Epidermal melanocyte (primary cell): Measurements from ENCODE around the gene MESD.
A peak's percentile ranks its signal among the peaks of the same experiment; 100 is the strongest.

Experiments used
- DNase-seq: peaks from one replicate; pipeline ENCODE4 v3.0.0; 2011; ENCODE audit warnings: low spot score; ENCODE audit not compliant: insufficient read length

Gene MESD

GRCh38 chr15:80992006-80992405, 2.4 kb upstream of the MESD start:
- DNase-seq = no peak

GRCh38 chr15:80991421-80991820, 1.8 kb upstream of the MESD start:
- peak; percentile 53 for DNase-seq

DNA sequence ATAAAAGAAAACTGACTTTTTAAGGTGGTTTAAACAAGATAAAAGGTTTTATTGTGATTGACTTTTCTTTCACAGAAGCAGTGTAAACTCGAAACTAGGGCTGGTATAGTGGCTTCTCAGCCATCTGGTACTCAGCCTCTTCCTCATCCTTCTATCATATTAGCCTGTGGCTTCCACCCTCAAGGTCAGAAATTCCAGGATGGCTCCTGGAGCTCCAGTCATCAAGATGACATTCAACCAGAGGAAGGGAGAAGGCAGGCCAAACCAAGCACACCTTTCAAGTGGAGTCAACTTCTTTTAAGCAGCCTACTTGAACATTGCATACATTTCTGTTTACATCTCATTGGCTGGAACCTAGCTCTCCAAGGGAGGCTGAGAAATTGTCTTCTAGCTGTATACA, 1.3 kb upstream of the MESD start:
- no peak for DNase-seq

DNA sequence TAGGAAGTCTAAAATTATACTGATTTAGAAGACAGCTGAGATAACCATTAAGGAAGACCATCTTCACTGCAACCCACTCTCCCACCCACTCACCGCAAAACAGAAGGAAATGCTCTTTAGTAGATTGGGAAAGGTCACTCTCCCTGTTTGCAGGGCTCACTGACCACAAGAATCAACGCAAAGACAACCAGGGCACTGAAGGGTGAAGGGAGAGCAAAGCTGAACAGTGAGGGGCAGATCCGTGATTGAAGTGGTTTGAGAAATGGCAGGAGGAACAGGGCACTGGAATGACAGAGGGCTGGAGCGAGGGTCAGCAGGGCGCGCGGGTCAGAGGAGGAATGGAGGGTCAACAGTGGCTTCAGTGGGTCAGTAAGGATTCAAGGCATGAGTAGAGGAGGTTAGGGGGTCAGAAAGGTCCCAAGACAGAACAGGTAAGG, 520 bp downstream of the MESD start:
- no peak for DNase-seq

- no peak for DNase-seq
Observed at GRCh38 chr15:80988148-80988796, 1.3 kb downstream of the MESD start.

DNA sequence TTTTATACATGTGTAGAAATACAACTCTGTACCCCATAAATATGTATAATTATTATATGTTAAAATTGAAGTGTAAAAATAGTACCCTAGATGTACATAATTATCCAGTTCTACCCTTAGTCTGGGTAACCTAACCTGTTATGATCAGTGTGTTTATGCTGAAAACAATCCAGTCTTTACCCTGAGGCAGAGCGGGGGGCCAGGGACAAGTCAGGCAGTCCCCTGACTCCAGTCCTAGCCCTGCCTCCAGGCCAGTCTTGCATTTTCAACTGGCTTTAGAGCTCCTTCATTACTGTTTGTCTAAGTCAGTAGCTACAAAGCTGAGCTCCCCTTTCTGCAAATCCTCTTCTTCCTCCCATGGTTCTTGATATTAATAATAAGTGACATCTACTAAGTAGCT, 3.1 kb downstream of the MESD start:
- no peak for DNase-seq

DNA sequence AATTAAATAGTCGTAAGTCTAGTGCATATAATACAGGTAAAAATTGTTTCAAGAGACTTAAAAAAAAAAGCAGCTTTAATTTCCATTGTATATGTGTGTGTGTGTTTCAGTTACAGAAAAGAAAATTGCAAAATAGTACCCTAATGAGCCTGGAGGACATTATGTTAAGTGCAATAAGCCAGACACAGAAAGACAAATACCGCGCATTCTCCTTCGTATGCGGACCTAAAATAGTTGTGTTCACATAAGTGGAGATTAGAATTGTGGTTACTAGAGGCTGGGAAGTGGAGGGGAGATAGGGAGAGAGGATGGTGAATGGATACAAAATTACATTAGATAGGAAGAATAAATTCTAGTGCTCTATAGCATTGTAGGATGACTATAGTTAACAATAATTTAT, 3.6 kb downstream of the MESD start:
- DNase-seq = no peak

DNA sequence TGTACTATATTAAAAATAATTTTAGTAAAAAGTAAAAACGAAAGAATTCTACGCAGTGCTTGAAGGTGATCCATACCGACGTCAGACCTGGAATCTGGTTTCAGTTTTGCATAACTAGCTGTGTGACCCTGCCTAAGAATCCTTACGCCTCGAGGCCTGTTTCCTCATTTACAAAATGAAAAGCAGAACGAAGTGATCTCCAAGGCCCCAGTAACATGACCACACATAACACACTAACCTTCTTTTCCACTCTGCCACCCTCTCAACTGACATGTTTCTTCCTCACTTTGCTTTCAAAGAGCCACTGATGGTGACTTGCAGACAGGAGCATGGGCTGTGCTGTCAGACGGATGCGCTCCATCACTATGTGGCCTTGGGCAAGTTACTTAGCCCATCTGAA, 4.8 kb downstream of the MESD start:
- DNase-seq = no peak

DNA sequence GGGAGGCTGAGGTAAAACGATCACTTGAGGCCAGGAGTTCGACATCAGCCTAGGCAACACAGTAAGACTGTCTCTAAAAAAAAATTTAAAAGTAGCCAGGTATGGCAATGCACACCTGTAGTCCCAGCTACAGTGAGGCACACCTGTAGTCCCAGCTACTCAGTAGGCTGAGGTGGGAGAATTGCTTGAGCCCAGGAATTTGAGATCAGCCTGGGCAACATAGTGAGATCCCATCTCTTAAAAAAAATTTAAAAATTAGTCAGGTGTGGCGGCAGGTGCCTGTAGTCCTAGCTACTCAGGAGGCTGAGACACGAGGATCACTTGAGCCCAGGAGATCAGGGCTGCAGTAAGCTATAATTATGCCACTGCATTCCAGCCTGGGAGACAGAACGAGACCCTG, 6.8 kb downstream of the MESD start:
- DNase-seq = no peak

GRCh38 chr15:80982205-80982604, 7.4 kb downstream of the MESD start:
- no peak for DNase-seq

DNA sequence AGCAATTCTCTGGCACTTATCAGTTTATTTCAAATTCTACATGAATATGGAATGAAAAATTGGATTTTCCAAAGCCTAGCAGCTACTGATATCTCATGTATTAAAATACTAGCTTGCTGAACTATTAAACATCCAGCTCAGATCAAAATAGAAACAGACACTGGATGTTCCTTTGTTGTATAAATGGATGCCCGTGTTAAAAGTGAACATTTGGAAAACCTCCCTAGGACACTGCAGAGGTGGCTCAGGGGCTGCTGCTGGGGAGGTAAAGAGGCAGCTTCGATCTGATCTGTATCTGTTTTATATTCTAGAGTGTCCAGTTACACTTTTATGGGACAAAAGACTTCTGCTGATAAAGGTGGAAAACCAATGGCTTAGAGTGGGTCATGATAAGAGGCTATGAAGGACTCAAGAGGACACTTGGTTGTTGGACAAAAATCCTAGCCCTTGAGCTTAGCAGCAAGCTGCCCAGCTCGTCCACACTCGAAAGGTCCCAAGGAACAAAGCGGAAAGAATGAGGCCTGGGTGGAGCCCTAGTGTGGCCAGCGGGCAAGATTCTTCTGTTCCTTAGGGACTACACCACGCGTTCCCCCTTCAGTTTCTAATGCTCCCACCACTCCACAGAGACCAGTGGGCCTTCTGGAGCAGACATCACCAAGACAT, 9.9 kb downstream of the MESD start:
- no peak for DNase-seq

- DNase-seq = no peak
Observed at GRCh38 chr15:80978685-80979329, 10.8 kb downstream of the MESD start.

- DNase-seq = peak; percentile 52
Observed at GRCh38 chr15:80977627-80978036, 12.0 kb downstream of the MESD start.

DNA sequence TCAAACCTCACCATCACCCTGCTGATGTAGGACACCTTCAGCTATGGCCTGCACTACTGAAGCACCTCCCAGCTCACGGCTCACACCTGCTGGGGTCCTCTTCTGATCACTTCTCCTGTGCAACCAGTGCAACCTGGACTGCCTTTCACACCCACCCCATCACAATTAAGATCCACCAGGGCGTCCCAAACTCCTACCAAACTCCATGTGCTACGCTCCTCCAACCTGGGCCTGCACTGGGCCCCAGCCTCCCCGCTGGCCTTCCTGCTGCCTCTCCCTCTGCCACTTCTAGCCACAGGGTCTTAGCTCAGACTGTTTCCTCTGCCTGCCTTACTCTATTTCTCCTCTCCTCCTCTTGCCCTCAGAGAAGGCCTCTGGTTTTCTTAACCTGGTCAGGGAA, 12.8 kb downstream of the MESD start:
- no peak for DNase-seq

DNA sequence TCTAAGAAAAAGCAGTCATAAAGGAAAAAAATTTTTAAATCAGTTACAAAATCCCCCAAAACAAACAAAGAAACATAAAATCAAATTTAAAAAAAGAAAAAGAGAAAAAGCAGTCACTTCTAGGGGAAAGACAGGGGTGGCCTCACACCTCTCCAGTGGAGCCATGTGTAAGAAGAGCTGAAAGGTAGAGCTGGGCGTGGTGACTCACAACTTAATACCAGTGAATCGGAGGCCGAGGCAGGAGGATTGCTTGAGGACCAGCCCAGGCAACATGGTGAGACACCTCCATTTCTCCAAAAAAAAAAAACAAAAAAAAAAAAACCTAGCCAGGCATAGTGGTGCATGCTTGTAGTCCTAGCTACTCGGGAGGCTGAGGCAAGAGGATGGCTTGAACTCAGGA, 14.7 kb downstream of the MESD start:
- no peak for DNase-seq

GRCh38 chr15:80972276-80972675, 17.3 kb downstream of the MESD start:
- DNase-seq = no peak

GRCh38 chr15:80971143-80971542, 18.5 kb downstream of the MESD start:
- no peak for DNase-seq

DNA sequence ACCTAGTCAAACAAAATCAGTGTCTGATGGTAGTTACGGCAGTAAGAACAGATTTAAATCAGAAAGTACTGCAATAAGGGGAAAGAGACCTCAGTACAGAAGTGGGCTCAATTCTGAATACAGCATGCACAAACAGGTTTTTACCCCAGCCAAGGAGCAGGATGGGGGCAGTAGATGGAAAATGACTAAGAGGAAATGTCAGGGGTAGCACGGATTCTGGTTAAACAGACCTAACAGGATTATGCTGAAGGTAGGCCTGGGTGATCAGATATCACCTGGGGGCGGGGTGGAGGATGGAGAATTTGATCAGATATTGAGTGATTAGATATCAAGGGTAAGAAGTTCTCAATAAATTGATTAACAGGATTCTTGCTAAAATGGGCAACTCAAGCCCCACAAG, 19.0 kb downstream of the MESD start:
- no peak for DNase-seq

GRCh38 chr15:80970018-80970657, 19.5 kb downstream of the MESD start:
- DNase-seq = peak; percentile 65

- DNase-seq = no peak
Observed at GRCh38 chr15:80969316-80969715, 20.3 kb downstream of the MESD start.

DNA sequence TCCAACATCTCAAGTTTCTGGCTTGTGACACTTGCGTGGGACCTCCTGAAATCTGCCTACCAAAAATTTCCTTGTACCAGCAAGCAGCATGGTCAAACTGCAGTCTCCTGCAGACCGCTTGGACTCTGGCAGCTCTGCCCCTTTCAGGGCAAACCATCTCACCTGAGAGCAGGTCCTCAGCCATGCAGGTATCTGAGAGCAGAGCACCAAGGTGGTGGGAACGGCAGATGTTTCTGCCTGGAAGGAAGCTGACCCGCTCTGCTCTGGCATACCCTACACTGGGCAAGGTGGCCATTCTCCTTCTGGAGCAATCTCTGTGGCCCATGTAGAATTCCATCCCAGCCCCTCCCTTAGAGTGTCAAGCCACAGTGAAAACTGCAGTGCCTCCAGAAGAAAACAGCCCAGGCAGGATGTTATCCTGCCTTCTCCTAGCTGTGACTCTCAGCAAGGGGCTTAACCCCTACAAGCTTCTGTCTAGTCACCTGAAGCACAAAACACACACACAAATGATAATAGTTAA, 21.6 kb downstream of the MESD start:
- DNase-seq = no peak

GRCh38 chr15:80967451-80967850, 22.2 kb downstream of the MESD start:
- DNase-seq = peak; percentile 73
